Measurements from ENCODE around the gene CUBN. TPM values are rescaled to one million over a fixed set of nuclear protein-coding genes. Genes with fewer than 3 reads are reported as not detected.
A peak's percentile ranks its signal among the peaks of the same experiment; 100 is the strongest.

The CUBN gene
- total and polyA plus RNA-seq, 2 experiments from 2014 or later: 0.41 to 0.65 TPM

DNA sequence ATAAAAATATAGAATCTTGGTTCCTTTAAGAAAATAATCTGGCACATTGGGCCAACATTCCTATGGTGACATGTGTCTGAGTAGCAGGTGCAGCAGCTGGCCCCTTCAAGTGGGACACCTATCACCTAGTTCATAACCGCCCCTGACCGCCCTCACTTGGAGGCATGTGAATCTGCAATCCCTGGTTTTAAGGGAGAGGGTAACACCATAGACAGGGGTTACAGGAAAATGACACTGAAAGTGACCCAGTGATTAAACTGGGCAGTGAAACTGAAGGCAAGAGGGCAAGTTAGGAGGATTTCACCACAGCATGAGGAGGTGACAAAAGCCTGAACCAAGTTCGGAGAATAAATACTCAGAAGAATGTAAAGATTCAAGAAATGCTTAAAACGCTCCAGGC lies 313.4 kb downstream of the CUBN start:
- TF ChIP-seq EZH2 (IDR thresholded peaks at IDR 0.05; ENCODE audit: insufficient read depth, poor library complexity, severe bottlenecking) (no peak), EZH2phosphoT487 (IDR thresholded peaks at IDR 0.05; ENCODE audit: insufficient read depth, low read depth) (no peak)
- WGBS, 2 experiments (ENCODE audit: low coverage in 1 of 2, low lambda C conversion rate in 2 of 2, missing lambda C conversion rate in 2 of 2): 38 to 50% methylated on average over 4 of the region's 4 CpGs
- peak; percentile 45 for DNase-seq
- Histone ChIP-seq H4K20me1 (ENCODE audit: insufficient read depth) (no peaks in the 10 kb centered on the region), H3F3A (ENCODE audit: insufficient read depth) (peaks cover 14% of the 10 kb centered on the region), H3K27ac (peak overlapping the region; percentile 81), H3K9me2 (ENCODE audit: insufficient read depth) (no peaks in the 10 kb centered on the region), H2AFZ (no peak overlapping the region; the same call in 1 of the 2 replicates), H3K27me3 (replicated peaks; ENCODE audit: insufficient read depth) (no peaks in the 10 kb centered on the region), H3K4me2 (ENCODE audit: unreplicated experiment) (peak overlapping the region; percentile 99), H3K9ac (peak overlapping the region; percentile 86), H3K79me2 (ENCODE audit: insufficient read depth) (peaks cover 58% of the 10 kb centered on the region), H3K9me3 (ENCODE audit: low read depth) (no peaks in the 10 kb centered on the region), H3K4me1 (ENCODE audit: insufficient read depth) (peaks cover 20% of the 10 kb centered on the region), H3K4me3 (peak overlapping the region; percentile 99), H3K36me3 (ENCODE audit: low read depth) (no peaks in the 10 kb centered on the region)
- in situ Hi-C loops (cut with MboI): no loop called here

DNA sequence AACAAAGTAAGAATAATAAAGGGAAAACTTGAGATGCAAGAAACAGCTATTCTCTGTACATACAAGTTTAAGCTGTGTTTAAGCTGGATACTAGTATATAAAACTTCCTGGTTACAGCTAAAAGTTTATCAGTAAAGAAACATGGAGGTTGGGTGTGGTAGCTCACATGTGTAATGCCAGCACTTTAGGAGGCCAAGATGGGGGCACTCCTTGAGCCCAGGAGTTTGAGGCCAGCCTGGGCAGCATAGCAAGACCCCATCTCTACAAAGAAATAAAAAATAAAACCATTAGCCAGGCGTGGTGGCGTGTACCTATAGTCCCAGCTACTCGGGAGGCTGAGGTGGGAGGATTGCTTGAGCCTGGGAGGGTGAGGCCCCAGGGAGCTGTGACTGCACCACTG lies 315.6 kb downstream of the CUBN start:
- Histone ChIP-seq H3K4me1 (ENCODE audit: insufficient read depth) (peaks cover 20% of the 10 kb centered on the region), H3F3A (ENCODE audit: insufficient read depth) (peaks cover 19% of the 10 kb centered on the region), H3K9me3 (ENCODE audit: low read depth) (no peaks in the 10 kb centered on the region), H3K4me3 (no peak overlapping the region), H3K79me2 (ENCODE audit: insufficient read depth) (peaks cover 80% of the 10 kb centered on the region), H3K4me2 (ENCODE audit: unreplicated experiment) (no peak overlapping the region), H3K27ac (no peak overlapping the region), H3K9me2 (ENCODE audit: insufficient read depth) (no peaks in the 10 kb centered on the region), H2AFZ (no peak overlapping the region), H4K20me1 (ENCODE audit: insufficient read depth) (no peaks in the 10 kb centered on the region), H3K36me3 (ENCODE audit: low read depth) (no peaks in the 10 kb centered on the region), H3K27me3 (replicated peaks; ENCODE audit: insufficient read depth) (no peaks in the 10 kb centered on the region), H3K9ac (no peak overlapping the region)
- 97 to 98% methylated on average over 3 of the region's 3 CpGs for WGBS, 2 experiments (ENCODE audit: low coverage in 1 of 2, low lambda C conversion rate in 2 of 2, missing lambda C conversion rate in 2 of 2)
- no peak for DNase-seq
- TF ChIP-seq EZH2phosphoT487 (IDR thresholded peaks at IDR 0.05; ENCODE audit: insufficient read depth, low read depth): no peak
- in situ Hi-C loops (cut with MboI): no loop called here

- TF ChIP-seq EZH2phosphoT487 (IDR thresholded peaks at IDR 0.05; ENCODE audit: insufficient read depth, low read depth): no peak
- TF ChIP-seq EZH2 (IDR thresholded peaks at IDR 0.05; ENCODE audit: insufficient read depth, poor library complexity, severe bottlenecking): no peak
- H3K27ac ChIP-seq: no peak overlapping the region
- H3K79me2 ChIP-seq (ENCODE audit: insufficient read depth): peaks cover 93% of the 10 kb centered on the region
- in situ Hi-C loops (cut with MboI): no loop called here
- no peak overlapping the region for H3K4me2 ChIP-seq (ENCODE audit: unreplicated experiment)
- peaks cover 13% of the 10 kb centered on the region for H3K4me1 ChIP-seq (ENCODE audit: insufficient read depth)
- no peak overlapping the region for H3K4me3 ChIP-seq
- no peaks in the 10 kb centered on the region for H3K27me3 ChIP-seq (replicated peaks; ENCODE audit: insufficient read depth)
- H3K9me3 ChIP-seq (ENCODE audit: low read depth): no peaks in the 10 kb centered on the region
- DNase-seq: no peak
- no peaks in the 10 kb centered on the region for H3K9me2 ChIP-seq (ENCODE audit: insufficient read depth)
- peaks cover 7% of the 10 kb centered on the region; the same call in 1 of the 2 replicates for H3F3A ChIP-seq (ENCODE audit: insufficient read depth)
- no peak overlapping the region for H3K9ac ChIP-seq
- H2AFZ ChIP-seq: no peak overlapping the region
- H4K20me1 ChIP-seq (ENCODE audit: insufficient read depth): no peaks in the 10 kb centered on the region
- 62 to 64% methylated on average over 4 of the region's 4 CpGs for WGBS, 2 experiments (ENCODE audit: low coverage in 1 of 2, low lambda C conversion rate in 2 of 2, missing lambda C conversion rate in 2 of 2)
- no peaks in the 10 kb centered on the region for H3K36me3 ChIP-seq (ENCODE audit: low read depth)
Measured at GRCh38 chr10:16812676-16813075, 316.9 kb downstream of the CUBN start.

DNA sequence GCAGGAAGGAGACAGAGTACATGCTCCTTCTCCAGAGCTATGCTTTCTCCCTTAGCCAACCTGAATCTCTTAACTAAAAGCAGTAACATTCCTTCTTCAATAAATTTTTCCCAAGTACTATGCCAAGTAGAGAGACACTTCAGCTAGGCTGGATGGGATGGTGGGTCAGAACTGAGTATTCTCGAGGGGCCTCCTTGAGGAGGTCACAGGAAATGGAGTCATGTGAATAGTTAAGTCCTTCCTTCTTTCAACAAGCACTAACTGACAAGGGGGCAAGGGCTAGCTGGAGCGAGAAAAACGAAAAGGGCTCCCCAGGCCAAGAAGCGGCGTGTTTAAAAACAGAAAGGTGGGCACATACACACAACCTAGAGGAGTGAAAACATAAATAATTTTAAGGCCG lies 317.8 kb downstream of the CUBN start:
- no peak overlapping the region for H3K27ac ChIP-seq
- H4K20me1 ChIP-seq (ENCODE audit: insufficient read depth): no peaks in the 10 kb centered on the region
- no peak overlapping the region for H3K9ac ChIP-seq
- H3K36me3 ChIP-seq (ENCODE audit: low read depth): no peaks in the 10 kb centered on the region
- in situ Hi-C loops (cut with MboI): no loop called here
- H3K4me2 ChIP-seq (ENCODE audit: unreplicated experiment): no peak overlapping the region
- H3K9me3 ChIP-seq (ENCODE audit: low read depth): no peaks in the 10 kb centered on the region
- H3K4me3 ChIP-seq: no peak overlapping the region
- WGBS, 2 experiments (ENCODE audit: low coverage in 1 of 2, low lambda C conversion rate in 2 of 2, missing lambda C conversion rate in 2 of 2): 83 to 84% methylated on average over 6 of the region's 6 CpGs
- TF ChIP-seq EZH2 (IDR thresholded peaks at IDR 0.05; ENCODE audit: insufficient read depth, poor library complexity, severe bottlenecking) (no peak), EZH2phosphoT487 (IDR thresholded peaks at IDR 0.05; ENCODE audit: insufficient read depth, low read depth) (no peak)
- H3K9me2 ChIP-seq (ENCODE audit: insufficient read depth): no peaks in the 10 kb centered on the region
- H2AFZ ChIP-seq: no peak overlapping the region
- peaks cover 100% of the 10 kb centered on the region for H3K79me2 ChIP-seq (ENCODE audit: insufficient read depth)
- peaks cover 13% of the 10 kb centered on the region for H3K4me1 ChIP-seq (ENCODE audit: insufficient read depth)
- 0 out of 2 replicates have a peak, but pooled peaks cover 7% of the 10 kb centered on the region for H3F3A ChIP-seq (ENCODE audit: insufficient read depth)
- no peaks in the 10 kb centered on the region for H3K27me3 ChIP-seq (replicated peaks; ENCODE audit: insufficient read depth)
- DNase-seq: no peak

- Histone ChIP-seq H3F3A (ENCODE audit: insufficient read depth) (0 out of 2 replicates have a peak, but pooled peaks cover 7% of the 10 kb centered on the region), H4K20me1 (ENCODE audit: insufficient read depth) (no peaks in the 10 kb centered on the region; the same call in 1 of the 2 replicates), H3K4me1 (ENCODE audit: insufficient read depth) (peaks cover 12% of the 10 kb centered on the region), H3K9me2 (ENCODE audit: insufficient read depth) (no peaks in the 10 kb centered on the region), H3K36me3 (ENCODE audit: low read depth) (no peaks in the 10 kb centered on the region), H3K27me3 (replicated peaks; ENCODE audit: insufficient read depth) (no peaks in the 10 kb centered on the region), H3K9me3 (ENCODE audit: low read depth) (no peaks in the 10 kb centered on the region), H3K27ac (no peak overlapping the region), H2AFZ (no peak overlapping the region), H3K4me2 (ENCODE audit: unreplicated experiment) (no peak overlapping the region), H3K4me3 (no peak overlapping the region), H3K9ac (no peak overlapping the region), H3K79me2 (ENCODE audit: insufficient read depth) (peaks cover 100% of the 10 kb centered on the region)
- in situ Hi-C loops (cut with MboI): no loop called here
- no peak for TF ChIP-seq EZH2 (IDR thresholded peaks at IDR 0.05; ENCODE audit: insufficient read depth, poor library complexity, severe bottlenecking)
- TF ChIP-seq EZH2phosphoT487 (IDR thresholded peaks at IDR 0.05; ENCODE audit: insufficient read depth, low read depth): no peak
- no peak for DNase-seq
- WGBS, 2 experiments (ENCODE audit: low coverage in 1 of 2, low lambda C conversion rate in 2 of 2, missing lambda C conversion rate in 2 of 2): 64 to 68% methylated on average over 3 of the region's 3 CpGs
Measured at GRCh38 chr10:16811292-16811691, 318.3 kb downstream of the CUBN start.
